ENCODE measurements around the gene MYO10.

DNA sequence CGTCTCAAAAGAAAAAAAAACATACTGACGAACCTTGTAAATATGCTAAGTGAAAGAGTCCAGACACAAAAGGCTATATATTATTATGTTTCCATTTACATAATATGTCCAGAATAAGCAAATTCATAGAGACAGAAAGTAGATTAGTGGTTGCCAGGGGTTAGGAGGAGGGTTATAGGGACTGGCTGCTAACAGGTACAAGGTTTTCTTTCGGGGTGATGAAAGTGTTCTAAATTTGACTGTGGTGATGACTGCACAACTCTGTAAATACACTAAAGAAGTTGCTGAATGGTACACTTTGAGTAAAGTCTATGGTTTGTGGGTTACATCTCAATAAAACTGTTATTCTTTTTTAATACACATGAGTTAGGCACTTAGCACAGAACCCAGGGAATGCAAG lies 98.8 kb downstream of the MYO10 start:
- TF ChIP-seq TAF1 (IDR thresholded peaks at IDR 0.05; ENCODE audit: low read depth) (no peak), YY1 (IDR thresholded peaks at IDR 0.05; ENCODE audit: low read depth) (no peak), FOXM1 (IDR thresholded peaks at IDR 0.05; ENCODE audit: borderline replicate concordance, low read depth) (no peak)
